Choroid plexus epithelial cell (primary cell): Measurements from ENCODE around the gene CEP135.

ENCODE experiments used
- DNase-seq: peaks from one replicate; pipeline ENCODE4 v3.0.0-alpha.2; 2010; ENCODE audit warnings: low read depth
- H3K4me3 ChIP-seq: 2 replicates; pipeline ENCODE4 v1.5.1; 2011; ENCODE audit warnings: low read depth, mild to moderate bottlenecking, control low read depth, low read length, moderate library complexity
- TF ChIP-seq, protein P1 (sequence below): conservative IDR thresholded peaks from 2 replicates; pipeline ENCODE4 v1.5.1; 2011; ENCODE audit warnings: low read depth, mild to moderate bottlenecking, control low read depth, inconsistent platforms, low read length, moderate library complexity

CEP135 gene

DNA sequence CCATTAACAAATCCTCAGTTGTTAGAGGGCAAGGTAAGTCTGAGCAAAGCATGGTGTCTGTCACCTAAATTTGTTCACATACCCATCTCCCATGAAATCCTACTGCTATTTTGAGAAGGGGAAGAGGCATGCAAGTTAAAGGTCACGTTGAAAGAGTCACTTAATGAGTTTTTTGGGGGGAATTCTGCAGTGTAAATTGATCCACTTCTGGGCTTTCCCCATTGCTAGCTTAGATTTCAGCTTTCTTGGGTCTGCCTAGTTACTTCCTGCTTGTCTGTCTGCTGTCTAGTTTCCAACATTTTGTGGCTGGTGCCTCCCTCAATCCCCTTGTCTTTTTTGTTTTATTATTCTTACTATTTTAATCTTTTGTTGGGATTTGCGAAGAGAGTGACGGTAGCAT lies 32.0 kb downstream of the CEP135 start:
- TF ChIP-seq, protein P1, sequence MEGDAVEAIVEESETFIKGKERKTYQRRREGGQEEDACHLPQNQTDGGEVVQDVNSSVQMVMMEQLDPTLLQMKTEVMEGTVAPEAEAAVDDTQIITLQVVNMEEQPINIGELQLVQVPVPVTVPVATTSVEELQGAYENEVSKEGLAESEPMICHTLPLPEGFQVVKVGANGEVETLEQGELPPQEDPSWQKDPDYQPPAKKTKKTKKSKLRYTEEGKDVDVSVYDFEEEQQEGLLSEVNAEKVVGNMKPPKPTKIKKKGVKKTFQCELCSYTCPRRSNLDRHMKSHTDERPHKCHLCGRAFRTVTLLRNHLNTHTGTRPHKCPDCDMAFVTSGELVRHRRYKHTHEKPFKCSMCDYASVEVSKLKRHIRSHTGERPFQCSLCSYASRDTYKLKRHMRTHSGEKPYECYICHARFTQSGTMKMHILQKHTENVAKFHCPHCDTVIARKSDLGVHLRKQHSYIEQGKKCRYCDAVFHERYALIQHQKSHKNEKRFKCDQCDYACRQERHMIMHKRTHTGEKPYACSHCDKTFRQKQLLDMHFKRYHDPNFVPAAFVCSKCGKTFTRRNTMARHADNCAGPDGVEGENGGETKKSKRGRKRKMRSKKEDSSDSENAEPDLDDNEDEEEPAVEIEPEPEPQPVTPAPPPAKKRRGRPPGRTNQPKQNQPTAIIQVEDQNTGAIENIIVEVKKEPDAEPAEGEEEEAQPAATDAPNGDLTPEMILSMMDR, result no peak
- no peak for DNase-seq
- no peak overlapping the region for H3K4me3 ChIP-seq

DNA sequence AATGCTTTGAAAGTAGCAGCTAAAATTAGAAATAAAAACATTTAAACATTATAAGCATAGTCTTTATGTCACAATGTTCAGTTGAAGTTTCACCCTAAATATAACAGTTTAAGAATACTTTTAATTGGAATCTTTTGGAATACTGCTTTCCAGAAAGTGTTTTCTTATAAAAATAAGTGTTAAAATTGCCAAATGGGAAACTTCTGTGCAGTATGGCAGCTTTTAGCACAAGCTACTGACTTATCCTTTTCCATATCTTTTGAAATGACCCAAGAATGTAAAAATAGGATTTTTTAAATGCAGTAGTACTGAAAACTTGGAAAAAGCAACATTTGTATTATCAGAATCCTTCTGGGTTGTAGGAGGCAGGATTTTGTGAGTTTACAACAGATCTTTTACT lies 34.2 kb downstream of the CEP135 start:
- no peak overlapping the region for H3K4me3 ChIP-seq
- no peak for DNase-seq
- TF ChIP-seq, protein P1, result no peak

DNA sequence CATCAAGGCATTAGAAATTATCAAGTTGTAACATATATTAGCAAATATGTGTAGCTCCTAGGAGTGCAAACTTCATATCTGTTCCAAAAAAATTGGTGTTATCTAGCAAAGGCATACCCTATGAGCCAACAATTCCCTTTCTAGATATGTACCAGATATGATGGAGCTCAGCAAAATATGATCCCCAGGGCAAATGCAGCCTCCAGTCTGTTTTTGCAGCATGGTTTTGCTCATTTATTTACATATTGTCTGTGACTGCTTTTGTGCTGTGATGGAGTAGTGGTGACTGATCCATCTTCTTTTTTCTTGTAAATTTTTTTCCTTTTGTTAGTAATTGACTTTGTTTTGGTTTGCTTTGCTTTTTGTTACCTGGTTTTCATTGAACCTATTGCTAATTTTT lies 41.0 kb downstream of the CEP135 start:
- TF ChIP-seq, protein P1, result no peak
- no peak overlapping the region for H3K4me3 ChIP-seq
- no peak for DNase-seq

DNA sequence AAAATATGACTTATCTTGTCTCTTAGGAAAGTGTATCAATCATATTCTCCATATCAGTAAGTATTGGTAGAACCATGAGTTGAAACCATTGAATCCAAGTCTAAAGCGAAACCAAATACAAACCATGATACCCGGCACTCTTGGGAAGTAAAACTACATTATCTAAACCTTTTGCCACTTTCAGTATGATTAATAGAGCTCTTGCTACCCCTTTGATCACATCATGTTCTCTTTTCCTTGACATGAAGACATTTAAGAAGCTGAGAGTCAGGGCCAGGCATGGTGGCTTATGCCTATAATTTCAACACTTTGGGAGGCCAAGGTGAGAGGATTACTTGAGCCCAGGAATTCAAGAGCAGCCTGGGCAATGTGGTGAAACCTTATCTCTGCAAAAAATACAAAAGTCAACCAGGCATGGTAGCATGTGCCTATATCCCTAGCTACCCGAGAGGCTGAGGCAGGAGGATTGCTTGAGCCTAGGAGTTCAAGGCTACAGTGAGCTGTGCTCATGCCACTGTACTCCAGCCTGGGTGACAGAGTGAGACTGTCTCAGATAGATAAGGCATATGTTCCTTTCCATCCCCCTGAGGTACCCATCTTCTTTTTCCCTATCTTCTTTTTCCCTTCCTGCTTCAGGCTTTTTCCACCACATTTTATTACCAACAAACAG lies 45.4 kb downstream of the CEP135 start:
- no peak for DNase-seq
- no peak overlapping the region for H3K4me3 ChIP-seq
- TF ChIP-seq, protein P1, result no peak

DNA sequence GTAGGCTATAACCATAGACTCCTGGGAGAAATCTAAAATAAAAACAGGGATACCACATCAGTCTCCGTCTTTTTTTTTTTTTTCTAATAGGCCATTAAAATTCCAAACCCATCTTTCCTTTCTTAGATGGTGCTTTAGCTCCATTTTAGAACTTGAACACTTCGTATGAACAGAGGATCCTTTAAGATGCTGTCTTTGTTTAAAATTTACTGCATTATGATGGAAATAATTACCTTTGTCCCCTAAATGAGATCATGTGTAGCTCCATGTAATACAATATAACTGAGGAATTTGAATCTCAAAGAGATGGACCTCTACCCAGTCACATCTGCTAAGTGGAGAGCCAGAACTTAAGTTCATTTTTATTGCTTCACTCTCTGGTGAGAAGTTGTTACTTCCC lies 47.9 kb downstream of the CEP135 start:
- TF ChIP-seq, protein P1, result no peak
- no peak for DNase-seq
- H3K4me3 ChIP-seq, result no peak overlapping the region

DNA sequence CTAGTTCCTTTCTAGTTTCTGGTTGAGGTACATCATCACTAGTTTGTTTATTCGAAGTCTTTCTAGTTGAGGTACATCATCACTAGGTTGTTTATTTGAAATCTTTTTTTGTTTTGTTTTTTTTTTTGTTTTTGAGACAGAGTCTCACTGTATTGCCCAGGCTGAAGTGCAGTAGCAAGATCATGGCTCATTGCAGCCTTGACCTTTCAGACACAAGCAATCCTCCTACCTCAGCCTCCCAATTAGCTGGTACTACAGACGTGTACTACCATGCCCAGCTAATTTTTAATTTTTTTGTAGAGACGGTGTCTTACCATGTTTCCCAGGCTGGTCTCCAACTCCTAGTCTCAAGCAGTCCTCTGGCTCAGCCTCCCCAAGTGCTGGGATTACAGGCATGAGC lies 54.9 kb downstream of the CEP135 start:
- no peak overlapping the region for H3K4me3 ChIP-seq
- TF ChIP-seq, protein P1, result no peak
- no peak for DNase-seq

DNA sequence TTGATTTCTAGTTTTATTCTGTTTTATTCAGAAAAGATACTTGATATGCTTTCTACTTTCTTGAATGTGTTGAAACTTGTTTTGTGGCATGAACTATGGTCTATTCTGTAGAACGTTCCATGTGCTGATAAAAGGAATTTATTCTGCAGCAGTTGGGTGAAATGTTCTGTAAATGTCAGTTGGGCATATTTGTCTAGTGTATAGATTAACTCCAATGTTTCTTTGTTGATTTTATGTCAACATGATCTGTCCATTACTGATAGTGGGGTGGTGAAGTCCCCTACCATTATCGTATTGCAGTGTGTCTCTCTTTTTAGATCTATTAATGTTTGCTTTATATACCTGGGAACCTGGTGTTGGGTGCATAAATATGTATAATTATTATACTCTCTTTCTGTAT lies 55.5 kb downstream of the CEP135 start:
- H3K4me3 ChIP-seq, result no peak overlapping the region
- no peak for DNase-seq
- TF ChIP-seq, protein P1, result no peak
